HG02885 (cell line): Measurements from ENCODE around the gene DDOST.

Experiments
- ATAC-seq: cut with Tn5 transposase; IDR thresholded peaks from one replicate; pipeline ENCODE4 v1.9.1; 2021; ENCODE audit warnings: mild to moderate bottlenecking; ENCODE audit not compliant: unreplicated experiment, poor library complexity

DDOST gene

DNA sequence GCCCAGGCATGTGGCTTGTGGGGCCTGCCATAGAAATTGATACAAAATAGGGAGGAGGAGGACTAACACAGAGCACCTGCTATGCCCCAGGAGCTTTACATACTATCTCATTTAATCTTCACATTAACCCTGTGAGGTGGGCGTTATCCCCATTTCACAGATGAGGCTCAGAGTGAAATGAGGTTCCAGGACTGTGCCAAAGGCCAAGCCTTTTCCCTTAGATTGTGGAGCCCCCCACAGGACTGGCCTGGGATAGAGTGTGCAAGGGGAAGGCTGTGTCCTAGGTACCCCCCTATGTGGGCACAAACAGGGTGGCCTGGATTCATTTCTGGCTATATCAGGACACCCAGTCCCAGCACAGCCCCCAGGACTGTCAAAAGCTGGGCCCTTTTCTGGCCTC lies 2.2 kb upstream of the DDOST start:
- no peak for ATAC-seq

GRCh38 chr1:20662110-20662475 lies 924 bp upstream of the DDOST start:
- no peak for ATAC-seq

- peak; percentile 4 for ATAC-seq
These were observed 342 bp downstream of the DDOST start for GRCh38 chr1:20660847-20661206.

GRCh38 chr1:20660363-20660762 lies 806 bp downstream of the DDOST start:
- no peak for ATAC-seq

DNA sequence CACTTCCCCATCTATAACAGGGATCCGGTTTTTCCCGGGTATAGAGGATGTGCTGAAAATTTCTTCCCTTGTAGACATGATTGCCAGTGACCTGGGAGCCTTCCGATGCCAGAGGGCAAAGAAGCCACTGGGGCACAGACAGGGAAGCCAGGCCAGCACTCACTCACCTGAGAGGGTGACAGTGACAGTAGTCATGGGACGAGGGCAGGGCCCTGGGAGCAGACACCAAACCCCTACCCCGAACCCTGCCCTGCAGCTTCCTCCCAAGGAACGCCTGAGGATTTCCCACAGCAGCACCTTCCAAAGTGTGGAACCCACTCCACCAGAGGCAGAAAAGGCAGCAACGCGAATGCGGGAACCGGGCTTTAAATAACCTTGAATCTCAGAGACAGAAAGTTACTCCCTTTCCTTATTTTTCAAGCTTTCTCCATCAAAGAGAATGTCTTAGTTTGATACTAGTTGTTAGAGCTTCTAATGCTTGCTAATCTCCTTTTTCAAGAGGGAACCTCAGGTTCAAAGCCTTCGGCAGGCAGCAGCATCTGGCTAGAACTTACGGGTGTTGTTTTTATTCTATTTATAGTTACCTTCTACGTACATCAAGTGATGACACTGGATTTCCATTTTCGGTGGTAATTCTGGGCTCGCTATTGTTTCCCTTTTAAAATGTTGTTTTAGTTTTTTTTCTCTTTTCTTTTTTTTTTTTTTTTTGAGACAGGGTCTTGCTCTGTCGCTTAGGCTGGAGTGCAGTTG lies 2.8 kb downstream of the DDOST start:
- ATAC-seq, result no peak

GRCh38 chr1:20657024-20657423 lies 4.1 kb downstream of the DDOST start:
- ATAC-seq, result no peak

DNA sequence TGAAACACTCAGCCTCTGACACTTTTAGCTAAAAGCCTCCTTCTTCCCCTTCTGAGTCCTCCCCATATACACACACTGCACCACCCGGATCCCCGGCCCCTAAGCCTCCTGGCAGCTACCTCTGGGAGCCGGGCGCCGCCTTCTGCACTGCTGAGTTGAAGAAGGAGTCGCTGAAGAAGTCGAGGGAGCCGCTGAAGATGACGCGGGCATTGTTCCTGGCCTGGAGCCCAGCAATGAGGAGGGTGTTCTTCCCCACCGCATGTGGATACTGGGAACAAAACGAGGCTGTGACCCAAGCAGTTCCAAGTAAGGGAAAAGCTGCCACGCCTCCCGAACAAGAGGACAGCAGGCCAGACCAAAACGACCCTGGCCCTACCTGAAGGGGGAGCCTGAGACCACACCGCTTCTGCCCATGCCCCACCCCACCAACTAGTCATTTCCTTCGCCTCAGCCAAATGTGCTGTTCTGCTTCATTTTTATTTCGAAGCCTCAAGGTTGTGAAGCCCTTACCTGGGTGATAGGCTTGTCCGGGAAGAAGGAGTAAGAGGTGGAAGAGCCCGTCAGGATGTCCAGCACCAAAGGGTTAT lies 7.0 kb downstream of the DDOST start:
- no peak for ATAC-seq

GRCh38 chr1:20652300-20652699 lies 8.9 kb downstream of the DDOST start:
- ATAC-seq, result no peak

DNA sequence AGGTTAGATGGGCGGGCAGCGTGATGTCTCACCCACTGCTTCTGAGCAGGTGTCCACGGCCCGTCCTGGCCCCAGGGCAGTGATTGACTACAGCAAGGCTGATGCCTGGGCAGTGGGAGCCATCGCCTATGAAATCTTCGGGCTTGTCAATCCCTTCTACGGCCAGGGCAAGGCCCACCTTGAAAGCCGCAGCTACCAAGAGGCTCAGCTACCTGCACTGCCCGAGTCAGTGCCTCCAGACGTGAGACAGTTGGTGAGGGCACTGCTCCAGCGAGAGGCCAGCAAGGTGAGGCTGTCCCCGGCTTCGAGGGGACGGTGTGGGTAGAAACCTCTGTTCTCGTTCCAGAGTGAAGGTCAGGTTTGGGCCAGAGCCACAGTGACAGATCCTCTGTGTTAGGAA lies 12.2 kb downstream of the DDOST start:
- no peak for ATAC-seq

DNA sequence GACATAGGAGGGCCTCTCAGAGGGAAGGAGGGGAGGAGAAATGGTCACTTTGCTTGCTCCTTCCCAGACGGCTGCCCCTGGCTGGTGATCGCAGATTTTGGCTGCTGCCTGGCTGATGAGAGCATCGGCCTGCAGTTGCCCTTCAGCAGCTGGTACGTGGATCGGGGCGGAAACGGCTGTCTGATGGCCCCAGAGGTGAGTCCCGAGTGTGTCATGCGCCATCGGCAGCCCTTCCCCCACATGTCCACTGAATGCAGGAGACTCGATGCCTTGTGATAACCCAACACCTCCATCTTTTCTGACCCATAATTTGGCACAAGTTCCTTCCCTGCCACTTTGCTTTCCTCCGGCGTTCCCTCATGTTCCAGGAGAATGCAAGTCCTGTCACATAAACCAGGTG lies 12.7 kb downstream of the DDOST start:
- ATAC-seq, result no peak

- no peak for ATAC-seq
These were observed 15.8 kb downstream of the DDOST start for GRCh38 chr1:20645414-20645813.

GRCh38 chr1:20644416-20644815 lies 16.8 kb downstream of the DDOST start:
- no peak for ATAC-seq

DNA sequence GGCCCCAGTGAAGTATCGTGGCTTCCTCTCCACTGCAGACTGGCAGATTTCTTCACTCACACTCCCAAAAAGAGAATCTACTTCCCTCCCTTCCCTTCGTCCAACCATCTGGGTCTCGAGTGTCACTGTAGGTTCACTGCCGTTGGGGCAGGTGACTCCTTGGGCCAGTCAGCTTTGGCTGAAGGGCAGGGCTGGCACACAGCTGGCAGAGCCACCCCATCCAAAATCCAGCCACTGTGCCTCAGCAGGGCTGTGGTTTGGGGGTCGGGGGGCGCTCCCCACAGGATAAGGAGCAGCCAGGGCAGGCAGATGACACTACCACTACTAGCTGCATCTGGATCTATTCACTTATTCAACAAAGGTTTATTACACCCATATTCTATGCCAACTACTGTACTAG lies 18.1 kb downstream of the DDOST start:
- no peak for ATAC-seq

DNA sequence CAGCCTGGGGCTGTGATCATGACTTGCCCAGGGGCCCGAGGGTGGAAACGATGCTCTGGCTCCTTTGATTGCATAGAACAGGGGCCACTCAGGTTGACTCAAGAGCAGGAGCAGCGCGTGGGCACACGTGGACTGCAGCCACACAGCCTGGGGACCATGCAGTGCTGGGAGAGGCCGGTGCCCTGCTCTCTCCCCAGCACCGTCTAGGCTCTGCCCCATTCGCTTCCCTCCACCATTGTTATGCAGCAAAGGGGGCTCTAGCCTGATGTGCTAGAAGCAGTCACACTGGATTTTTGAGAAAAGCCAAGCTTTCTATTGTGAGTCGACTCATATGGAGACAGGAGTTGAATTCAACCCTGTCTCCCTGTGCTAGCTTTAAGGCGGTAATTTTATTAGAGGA lies 19.2 kb downstream of the DDOST start:
- ATAC-seq, result no peak

GRCh38 chr1:20640183-20640597 lies 21.0 kb downstream of the DDOST start:
- no peak for ATAC-seq

GRCh38 chr1:20636785-20637347 lies 24.3 kb downstream of the DDOST start:
- ATAC-seq, result no peak

DNA sequence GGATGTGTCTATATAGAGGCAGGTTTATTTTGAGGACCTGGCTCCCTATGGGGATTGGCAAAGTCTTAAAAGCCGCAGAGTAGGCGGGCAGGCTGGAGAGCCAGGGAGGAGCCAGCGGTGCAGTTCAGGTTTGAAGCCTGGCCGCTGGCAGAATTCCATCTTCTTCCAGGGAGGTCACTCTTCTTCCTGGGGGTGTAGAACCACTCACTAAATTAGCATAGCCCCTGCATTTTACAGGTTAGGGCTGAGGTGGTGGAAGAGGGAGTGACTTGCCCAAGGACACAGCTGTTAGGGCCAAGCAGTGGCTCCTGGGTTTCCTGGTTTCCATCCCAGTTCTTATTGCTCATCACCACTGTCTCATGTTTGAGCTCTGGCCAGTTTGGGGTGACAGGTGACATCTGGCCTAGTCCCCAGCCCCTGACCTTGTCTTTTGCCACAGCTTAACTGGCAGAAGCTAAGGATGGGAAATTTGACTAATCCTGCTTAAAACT lies 26.5 kb downstream of the DDOST start:
- ATAC-seq, result no peak

DNA sequence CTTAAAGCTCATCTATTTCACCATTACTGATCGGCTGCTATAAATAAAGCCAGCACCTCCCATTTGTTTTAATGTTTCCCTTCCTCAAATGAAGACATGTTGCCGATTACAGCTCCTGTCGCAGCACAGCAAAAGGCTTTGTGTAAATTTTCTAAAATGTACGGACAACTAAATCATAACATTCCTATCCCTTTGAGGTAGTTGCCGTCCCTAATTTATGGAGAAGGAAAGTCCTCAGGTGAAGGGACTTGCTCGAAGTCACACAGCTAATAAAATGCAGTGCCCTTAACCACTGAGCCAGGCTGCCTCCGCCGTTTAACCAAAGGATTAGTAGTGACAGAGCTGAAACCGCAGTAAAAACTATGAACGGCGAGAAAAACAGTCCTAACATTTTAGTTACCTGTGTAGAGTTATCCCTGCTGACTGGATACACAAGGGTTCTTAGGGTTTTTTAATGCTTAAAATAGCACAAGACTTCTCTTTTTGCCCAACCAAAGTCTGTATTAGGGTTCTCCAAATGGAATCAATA lies 27.0 kb downstream of the DDOST start:
- ATAC-seq, result no peak

- peak; percentile 65 for ATAC-seq
These were observed 27.7 kb downstream of the DDOST start, which contains the start of gene PINK1 for GRCh38 chr1:20633190-20634064. Gene PINK1 (plus strand): TSS chr1:20633458. CDS start chr1:20633549, 91 bp downstream.

DNA sequence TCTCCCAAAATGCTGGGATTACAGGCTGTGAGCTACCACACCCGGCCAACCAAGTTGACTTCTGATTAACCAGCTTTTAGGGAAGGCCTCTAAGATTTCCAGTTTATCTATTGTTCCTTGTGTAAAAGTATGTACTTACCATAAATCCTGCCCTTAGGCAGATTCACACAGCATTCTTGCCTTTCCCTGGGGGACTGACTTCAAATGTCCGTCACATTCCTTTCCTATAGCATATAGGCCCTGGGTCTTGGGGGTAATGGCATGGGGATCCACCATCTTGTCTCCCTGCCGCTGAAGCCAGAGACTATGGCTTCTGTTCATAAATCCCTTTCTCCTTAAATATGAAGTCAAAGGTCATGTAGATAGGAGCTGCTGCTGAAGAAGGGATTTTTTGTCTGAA lies 28.8 kb downstream of the DDOST start:
- no peak for ATAC-seq

DNA sequence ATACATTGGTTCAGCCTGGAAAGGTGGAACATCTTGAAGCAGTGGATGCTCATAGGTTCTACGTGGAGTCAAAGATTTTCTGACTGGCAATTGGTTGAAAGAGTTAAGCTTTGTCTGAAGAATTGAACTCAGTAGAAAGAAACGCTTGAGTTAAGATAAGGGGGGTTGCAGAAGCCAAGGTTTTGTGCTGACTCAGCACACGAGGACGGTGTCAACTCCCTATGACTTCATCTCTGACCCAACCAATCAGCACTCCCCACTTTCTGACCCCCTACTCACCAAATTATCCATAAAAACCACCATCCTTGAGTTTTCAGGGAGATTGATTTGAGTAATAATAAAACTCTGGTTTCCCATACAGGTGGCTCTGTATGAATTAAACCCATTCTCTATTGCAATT lies 30.4 kb downstream of the DDOST start:
- no peak for ATAC-seq
